H1 (cell line): ENCODE results near the gene PHKA1. TPM values are rescaled to one million over a fixed set of nuclear protein-coding genes. Genes with fewer than 3 reads are reported as not detected.

Experiments used
- CTCF ChIA-PET: fragments of 300-600 bp; sonication (Branson Sonifier 250); formaldehyde crosslinking; loops from one replicate; lab custom pipeline; 2021; ENCODE audit not compliant: partially characterized antibody; lab: Charles Lee
- POLR2A ChIA-PET: fragments of 300-600 bp; sonication (Branson Sonifier 250); formaldehyde crosslinking; loops from one replicate; lab custom pipeline; 2021; ENCODE audit warnings: inconsistent platforms; ENCODE audit not compliant: partially characterized antibody; lab: Charles Lee
- DNase-seq, 2 experiments: peaks; one replicate each; pipeline versions ENCODE4 v3.0.0 to v3.0.0-alpha.2; 2010 to 2022; ENCODE audit warnings: low spot score in 2 of 2, low read depth in 1 of 2, mixed read lengths in 1 of 2
- FAIRE-seq: peaks from 2 replicates; lab custom pipeline; 2011; peaks lifted over from hg19 to GRCh38; lab: Jason Lieb, UNC
- H2AFZ ChIP-seq: 2 replicates; pipeline ENCODE4 v1.8.1; 2012; ENCODE audit warnings: low read length, inconsistent platforms
- H2AK5ac ChIP-seq: 2 replicates; pipeline ENCODE4 v1.6.1; 2013; ENCODE audit warnings: low read depth, low read length
- H2BK120ac ChIP-seq: replicated peaks from 2 replicates; pipeline ENCODE3; 2013; ENCODE audit warnings: low read depth, low read length, inconsistent platforms
- H2BK12ac ChIP-seq: 2 replicates; pipeline ENCODE4 v1.6.1; 2013; ENCODE audit warnings: low read depth, low read length
- H2BK15ac ChIP-seq: 2 replicates; pipeline ENCODE4 v1.6.1; 2013; ENCODE audit warnings: low read length
- H2BK20ac ChIP-seq: 2 replicates; pipeline ENCODE4 v1.6.1; 2013; ENCODE audit warnings: low read length
- H2BK5ac ChIP-seq: 2 replicates; pipeline ENCODE4 v1.6.1; 2013; ENCODE audit warnings: low read depth, low read length
- H3K14ac ChIP-seq: 2 replicates; pipeline ENCODE4 v1.6.1; 2013; ENCODE audit warnings: inconsistent platforms; ENCODE audit not compliant: insufficient read length
- H3K18ac ChIP-seq: 2 replicates; pipeline ENCODE4 v1.6.1; 2013; ENCODE audit warnings: low read length; ENCODE audit errors: extremely low read depth
- H3K23ac ChIP-seq: 2 replicates; pipeline ENCODE4 v1.6.1; 2013; ENCODE audit warnings: inconsistent platforms; ENCODE audit not compliant: insufficient read length
- H3K23me2 ChIP-seq: 2 replicates; pipeline ENCODE4 v1.6.1; 2013; ENCODE audit warnings: low read depth, low read length
- H3K27ac ChIP-seq: 2 replicates; pipeline ENCODE4 v1.6.1; 2011; ENCODE audit warnings: low read depth, low read length, inconsistent platforms
- H3K27me3 ChIP-seq, 4 experiments: replicated peaks in 1 of 4; 1 replicate in 1 of 4; 2 replicates in 3 of 4; pipeline versions ENCODE4 v1.6.1 to v1.8.1; 2011 to 2013; ENCODE audit warnings: low read length in 3 of 4, mild to moderate bottlenecking in 3 of 4, inconsistent platforms in 2 of 4, mixed read lengths in 2 of 4, moderate library complexity in 1 of 4; ENCODE audit not compliant: control insufficient read depth in 3 of 4, insufficient read depth in 3 of 4; ENCODE audit errors: extremely low read depth in 1 of 4
- H3K36me3 ChIP-seq, 4 experiments: 2 replicates each; pipeline versions ENCODE4 v1.6.1 to v1.8.1; 2011 to 2013; ENCODE audit warnings: mild to moderate bottlenecking in 4 of 4, low read length in 3 of 4, moderate library complexity in 2 of 4, control low read depth in 1 of 4, inconsistent platforms in 1 of 4; ENCODE audit not compliant: insufficient read depth in 4 of 4, control insufficient read depth in 2 of 4
- H3K4ac ChIP-seq: replicated peaks from 2 replicates; pipeline ENCODE3; 2013; ENCODE audit warnings: low read length, low read depth, mixed read lengths, inconsistent platforms; ENCODE audit not compliant: insufficient read length
- H3K4me1 ChIP-seq, 4 experiments: replicated peaks in 1 of 4; 1 replicate in 1 of 4; 2 replicates in 3 of 4; pipeline versions ENCODE4 v1.6.1 to v1.8.1; 2011 to 2013; ENCODE audit warnings: low read length in 3 of 4, inconsistent platforms in 2 of 4, mixed read lengths in 1 of 4; ENCODE audit not compliant: insufficient read depth in 4 of 4, control insufficient read depth in 3 of 4
- H3K4me2 ChIP-seq, 2 experiments: 2 replicates each; pipeline versions ENCODE4 v1.6.1 to v1.8.1; 2011 to 2013; ENCODE audit warnings: low read depth in 2 of 2, low read length in 2 of 2, control low read depth in 1 of 2, inconsistent platforms in 1 of 2, mild to moderate bottlenecking in 1 of 2; ENCODE audit not compliant: insufficient read depth in 1 of 2
- H3K4me3 ChIP-seq, 4 experiments: fragments of 200-600, 300-600 bp in 1 of 4; sonication (generic), shearing (Covaris generic), sonication (Bioruptor Twin) in 1 of 4; 2 replicates each; pipeline versions ENCODE4 v1.5.1 to v1.8.1; 2011 to 2016; ENCODE audit warnings: low read length in 4 of 4, low read depth in 3 of 4, control low read depth in 2 of 4, inconsistent platforms in 2 of 4, mild to moderate bottlenecking in 2 of 4, mixed read lengths in 1 of 4, moderate library complexity in 1 of 4; ENCODE audit not compliant: insufficient read depth in 2 of 4; ENCODE audit errors: extremely low read depth in 1 of 4
- H3K56ac ChIP-seq: replicated peaks from 2 replicates; pipeline ENCODE3; 2013; ENCODE audit warnings: low read depth, mild to moderate bottlenecking, mixed read lengths, low read length, inconsistent platforms; ENCODE audit not compliant: insufficient read length
- H3K79me1 ChIP-seq: 2 replicates; pipeline ENCODE4 v1.6.1; 2013; ENCODE audit warnings: low read depth, low read length, control low read depth
- H3K79me2 ChIP-seq, 2 experiments: 2 replicates each; pipeline versions ENCODE4 v1.6.1 to v1.8.1; 2012 to 2013; ENCODE audit warnings: low read length in 2 of 2, mild to moderate bottlenecking in 2 of 2, inconsistent platforms in 1 of 2; ENCODE audit not compliant: insufficient read depth in 2 of 2, control insufficient read depth in 1 of 2
- H3K9ac ChIP-seq, 4 experiments: replicated peaks in 1 of 4; 1 replicate in 1 of 4; 2 replicates in 3 of 4; pipeline versions ENCODE4 v1.6.1 to v1.8.1; 2011 to 2013; ENCODE audit warnings: low read depth in 3 of 4, low read length in 3 of 4, control low read depth in 2 of 4, mild to moderate bottlenecking in 2 of 4, moderate library complexity in 2 of 4, inconsistent platforms in 1 of 4; ENCODE audit errors: extremely low read depth in 1 of 4
- H3K9me3 ChIP-seq, 2 experiments: 2 replicates each; pipeline versions ENCODE4 v1.6.1 to v1.8.1; 2012 to 2013; ENCODE audit warnings: mild to moderate bottlenecking in 2 of 2, moderate library complexity in 2 of 2, control low read depth in 1 of 2, inconsistent platforms in 1 of 2, low read depth in 1 of 2, low read length in 1 of 2, mixed read lengths in 1 of 2; ENCODE audit not compliant: insufficient read depth in 2 of 2
- H4K20me1 ChIP-seq, 2 experiments: replicated peaks in 1 of 2; 2 replicates each; pipeline versions ENCODE3 to v1.8.1; 2011 to 2013; ENCODE audit warnings: inconsistent platforms in 2 of 2, low read length in 2 of 2, mild to moderate bottlenecking in 1 of 2; ENCODE audit not compliant: insufficient read depth in 2 of 2, control insufficient read depth in 1 of 2
- H4K5ac ChIP-seq: 2 replicates; pipeline ENCODE4 v1.6.1; 2013; ENCODE audit warnings: low read length, low read depth, mixed read lengths, inconsistent platforms; ENCODE audit not compliant: insufficient read length
- H4K8ac ChIP-seq: 2 replicates; pipeline ENCODE4 v1.8.0; 2013; ENCODE audit warnings: mild to moderate bottlenecking, moderate library complexity, low read length, inconsistent platforms; ENCODE audit not compliant: insufficient read depth; ENCODE audit errors: extremely low read depth
- H4K91ac ChIP-seq: replicated peaks from 2 replicates; pipeline ENCODE3; 2013; ENCODE audit warnings: low read length, mixed read lengths, inconsistent platforms; ENCODE audit not compliant: insufficient read length
- BCL11A ChIP-seq, 2 experiments: IDR thresholded peaks; one replicate each; pipeline ENCODE4 v1.6.1; 2011; ENCODE audit warnings: low read depth in 2 of 2, low read length in 2 of 2, mild to moderate bottlenecking in 2 of 2
- HDAC6 ChIP-seq: IDR thresholded peaks from one replicate; pipeline ENCODE4 v1.7.1; 2012; ENCODE audit warnings: low read depth, mild to moderate bottlenecking, inconsistent platforms, low read length, moderate library complexity
- RNF2 ChIP-seq: fragments of 200-900, 300-1000 bp; sonication (generic); IDR thresholded peaks from 2 replicates; pipeline ENCODE4 v1.7.1; 2016; ENCODE audit warnings: borderline replicate concordance, low read depth, mild to moderate bottlenecking, antibody characterized with exemption, low read length; ENCODE audit not compliant: poor library complexity, severe bottlenecking; ENCODE audit errors: missing control alignments
- SIN3A ChIP-seq, 2 experiments: IDR thresholded peaks in 1 of 2; conservative IDR thresholded peaks in 1 of 2; 2 replicates each; pipeline ENCODE4 v1.6.1; 2011 to 2012; ENCODE audit warnings: low read length in 2 of 2, improper control_type of control experiment in 1 of 2, low read depth in 1 of 2, mild to moderate bottlenecking in 1 of 2
- SUZ12 ChIP-seq: fragments of 200-600 bp; sonication (generic); IDR thresholded peaks from 2 replicates; pipeline ENCODE4 v1.6.1; 2012; ENCODE audit warnings: mild to moderate bottlenecking, inconsistent platforms, low read length, moderate library complexity, mixed read lengths
- WGBS, 2 experiments: shearing (Covaris generic) in 1 of 2; methylation state at CpG; one replicate each; pipeline versions ENCODE4 v1.1.6 to v1.1.7; 2013 to 2015; ENCODE audit warnings: low lambda C conversion rate in 2 of 2, mixed read lengths in 2 of 2, inconsistent platforms in 1 of 2, low coverage in 1 of 2, missing lambda C conversion rate in 1 of 2; ENCODE audit not compliant: insufficient replicate concordance in 2 of 2, insufficient coverage in 1 of 2, insufficient read length in 1 of 2; ENCODE audit errors: extremely low coverage in 1 of 2, missing lambda C conversion rate in 1 of 2; 5-methylcytosine and 5-hydroxymethylcytosine counted together
- polyA plus RNA-seq, 7 experiments: library from polyadenylated mRNA; depleted of rRNA in 3 of 7; stranded (reverse) in 5 of 7; unstranded in 2 of 7; fragments of >200 nt in 5 of 7; fragments of 200-250 nt in 2 of 7; gene quantifications; 1 replicate in 5 of 7; 2 replicates in 1 of 7; 4 replicates in 1 of 7; pipeline versions ENCODE4 v1.2.1 to v1.2.3, GENCODE V29; 2011 to 2013; ENCODE audit warnings: missing spikeins in 2 of 7, mixed read lengths in 2 of 7
- total RNA-seq: library from RNA; stranded (reverse); fragmentation: NEBNext Ultra II Directional; extraction: Animal tissue kit (Norgen Biotek cat#: 25700); gene quantifications from 2 replicates; pipeline ENCODE4 v1.2.1, GENCODE V29; 2021

Gene PHKA1
- total and polyA plus RNA-seq, 2 of the 8 experiments (the other 6 are each of a cell fraction or from before 2014, with no cell fraction given): 4.2 to 7.2 TPM

DNA sequence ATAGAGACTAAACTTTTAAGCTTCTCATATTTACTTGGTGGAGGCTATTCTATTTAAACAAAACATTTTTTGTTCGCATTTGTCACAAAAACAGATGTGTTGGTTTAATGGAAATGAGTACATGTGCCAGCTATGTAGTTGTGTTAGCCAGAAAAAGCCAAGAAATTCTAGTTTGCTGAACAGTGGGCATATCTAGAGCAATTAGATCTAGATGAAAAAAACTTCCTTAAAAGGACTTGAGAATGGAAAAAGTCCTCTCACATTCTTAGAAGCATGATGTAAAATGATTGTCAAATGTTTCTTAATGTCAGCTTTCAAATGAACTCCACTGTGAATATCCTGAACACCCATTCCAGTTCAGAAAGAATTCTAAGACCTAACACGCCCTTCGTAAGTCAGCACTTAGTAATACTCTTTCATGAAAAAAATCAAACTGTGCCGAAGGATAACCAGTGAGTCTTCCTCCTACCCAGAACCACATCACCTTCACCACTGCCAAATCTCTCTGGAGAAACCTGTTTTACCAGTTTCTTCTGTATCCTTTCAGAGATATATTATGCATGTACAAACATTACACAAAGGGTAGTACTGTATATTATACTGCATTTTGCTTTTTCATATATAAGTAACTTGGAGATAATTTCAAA lies 28.2 kb downstream of the PHKA1 start:
- H3K4ac ChIP-seq: no peak overlapping the region
- no peak overlapping the region for H3K27ac ChIP-seq
- H4K5ac ChIP-seq: no peak overlapping the region
- H2BK15ac ChIP-seq: no peak overlapping the region
- 84% methylated on average over 4 of the region's 4 CpGs; no CpG with 5 or more reads in 1 of the 2 experiments for WGBS, 2 experiments
- H2BK20ac ChIP-seq: no peak overlapping the region
- H2BK120ac ChIP-seq: no peak overlapping the region
- no peaks in the 10 kb centered on the region for H3K9me3 ChIP-seq
- DNase-seq (no peak), FAIRE-seq (no peak)
- ChIA-PET POLR2A (no interaction called here), CTCF (no interaction called here)
- H3K36me3 ChIP-seq: no peaks in the 10 kb centered on the region; a peak in 1 of 8 replicates
- no peaks in the 10 kb centered on the region for H3K79me1 ChIP-seq
- TF ChIP-seq SIN3A (conservative IDR thresholded peaks at IDR 0.05 in 1 of 2, IDR thresholded peaks at IDR 0.05 in 1 of 2; ENCODE audit: low read depth in 1 of 2, low read length in 2 of 2) (no peak), HDAC6 (no peak), SUZ12 (no peak), RNF2 (no peak), BCL11A (IDR thresholded peaks at IDR 0.05; ENCODE audit: low read depth in 2 of 2, low read length in 2 of 2) (no peak)
- H3K18ac ChIP-seq: no peak overlapping the region
- no peak overlapping the region for H4K8ac ChIP-seq
- H3K4me1 ChIP-seq: no peaks in the 10 kb centered on the region
- no peak overlapping the region for H2AFZ ChIP-seq
- no peaks in the 10 kb centered on the region for H3K27me3 ChIP-seq
- no peak overlapping the region for H3K4me2 ChIP-seq
- H3K56ac ChIP-seq: no peak overlapping the region
- no peak overlapping the region for H3K14ac ChIP-seq
- H2AK5ac ChIP-seq: no peak overlapping the region
- H3K4me3 ChIP-seq: no peak overlapping the region
- H3K23me2 ChIP-seq: no peaks in the 10 kb centered on the region
- H2BK12ac ChIP-seq: no peak overlapping the region
- H4K20me1 ChIP-seq: no peaks in the 10 kb centered on the region
- no peak overlapping the region for H3K23ac ChIP-seq
- no peaks in the 10 kb centered on the region for H3K79me2 ChIP-seq
- H2BK5ac ChIP-seq: no peak overlapping the region
- no peak overlapping the region for H4K91ac ChIP-seq
- H3K9ac ChIP-seq: no peak overlapping the region
